ENCODE results near the gene ANKRD34A.
A peak's percentile ranks its signal among the peaks of the same experiment; 100 is the strongest.
"Not testable (repeated sequence)": the region's sequence is repeated elsewhere in the genome, so short reads cannot be mapped to it uniquely, and the experiment has no call there.

ANKRD34A gene

DNA sequence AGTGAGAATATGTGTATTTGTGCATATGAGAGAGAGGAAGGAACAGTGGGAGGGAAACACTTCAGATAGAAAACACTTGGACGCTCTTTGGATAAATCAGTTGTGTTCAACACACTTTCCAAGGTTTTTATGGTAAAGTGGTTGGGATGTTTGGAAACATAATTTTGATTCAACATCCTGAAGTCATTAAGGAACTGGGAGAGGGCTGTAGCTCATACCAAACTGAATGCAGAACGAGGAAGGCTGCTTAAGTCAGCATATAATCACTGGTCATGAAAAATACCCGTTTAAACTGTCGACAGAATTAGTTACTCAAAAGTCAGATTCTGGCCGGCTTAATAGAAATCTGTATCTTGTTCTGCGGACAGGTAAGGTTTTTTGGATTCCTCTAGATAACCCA lies 21.5 kb downstream of the ANKRD34A start:
- DNase-seq: no peak

DNA sequence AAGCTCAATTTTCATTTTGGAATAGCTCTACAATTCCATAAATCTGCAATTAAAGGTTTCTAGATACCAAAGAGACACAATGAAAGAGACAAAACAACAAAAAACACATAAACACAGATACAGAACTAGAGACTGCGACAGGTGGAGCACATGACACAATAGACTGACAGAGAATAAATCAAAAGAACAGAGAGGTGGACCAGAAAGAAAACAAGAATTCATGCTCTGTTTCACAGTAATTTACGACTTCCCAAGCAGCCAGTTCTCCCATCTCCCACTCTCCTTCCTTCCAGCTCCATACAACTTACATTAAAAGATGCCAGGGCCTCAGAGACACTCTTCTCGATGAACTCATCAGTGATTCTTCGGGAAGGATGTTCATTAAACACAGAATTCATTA lies 22.0 kb downstream of the ANKRD34A start:
- DNase-seq: no peak

DNA sequence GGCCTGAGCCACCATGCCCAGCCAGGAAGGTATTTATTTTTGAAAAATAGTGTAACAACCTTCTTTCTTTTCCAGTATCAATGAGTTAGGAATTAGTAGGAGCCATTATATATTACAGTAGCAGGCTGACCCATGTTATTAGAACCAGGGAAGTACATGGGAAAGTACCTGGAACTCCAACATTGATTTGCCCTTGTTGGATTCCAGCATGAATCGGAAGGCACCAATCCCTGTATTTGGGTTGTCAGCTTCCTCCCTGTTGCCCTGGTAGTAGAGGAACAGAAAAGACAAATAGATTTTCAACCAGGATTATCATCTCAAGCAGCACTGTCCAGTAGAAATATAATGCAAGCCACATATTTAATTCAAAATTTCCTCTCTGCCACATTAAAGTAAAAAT lies 26.9 kb downstream of the ANKRD34A start:
- no peak for DNase-seq

DNA sequence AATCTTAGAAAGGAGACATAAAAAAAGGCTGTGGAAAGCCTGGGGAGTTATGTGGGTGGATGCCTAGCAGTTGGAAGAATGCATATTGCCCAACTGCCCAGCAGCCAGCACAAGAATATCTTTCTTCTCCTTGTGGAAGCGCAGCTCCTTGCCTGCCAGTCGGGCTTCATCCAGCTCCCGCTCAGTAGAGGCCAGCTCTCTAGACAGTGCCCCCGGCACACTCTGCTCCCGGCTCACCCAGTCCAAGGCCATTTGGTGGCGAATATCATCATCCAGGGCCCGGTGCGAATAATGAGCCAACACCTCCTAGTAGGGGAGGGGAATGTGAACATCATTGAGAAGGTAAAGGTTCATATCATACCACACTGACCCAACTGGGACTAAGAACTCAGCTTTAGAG lies 28.1 kb downstream of the ANKRD34A start:
- no peak for DNase-seq

DNA sequence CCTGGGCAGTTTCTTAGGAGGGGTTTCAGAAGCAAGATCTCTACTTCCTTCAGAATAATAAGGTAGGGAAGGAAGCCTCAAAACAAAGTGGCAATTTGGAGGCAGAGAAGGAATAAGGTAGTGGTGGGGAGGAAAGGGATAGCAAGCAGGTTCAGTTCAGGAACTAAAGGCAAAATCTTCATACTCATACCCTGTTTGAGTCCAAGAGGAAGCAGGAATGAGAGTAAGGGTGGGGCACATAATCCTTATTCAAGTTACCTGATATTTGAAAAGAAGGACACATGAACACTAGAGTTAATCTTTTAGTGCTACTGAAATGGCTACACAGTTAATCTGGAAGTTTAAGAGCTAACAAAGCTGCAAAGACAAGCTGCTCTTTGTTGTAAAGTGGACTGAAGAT lies 28.7 kb downstream of the ANKRD34A start:
- no peak for DNase-seq

DNA sequence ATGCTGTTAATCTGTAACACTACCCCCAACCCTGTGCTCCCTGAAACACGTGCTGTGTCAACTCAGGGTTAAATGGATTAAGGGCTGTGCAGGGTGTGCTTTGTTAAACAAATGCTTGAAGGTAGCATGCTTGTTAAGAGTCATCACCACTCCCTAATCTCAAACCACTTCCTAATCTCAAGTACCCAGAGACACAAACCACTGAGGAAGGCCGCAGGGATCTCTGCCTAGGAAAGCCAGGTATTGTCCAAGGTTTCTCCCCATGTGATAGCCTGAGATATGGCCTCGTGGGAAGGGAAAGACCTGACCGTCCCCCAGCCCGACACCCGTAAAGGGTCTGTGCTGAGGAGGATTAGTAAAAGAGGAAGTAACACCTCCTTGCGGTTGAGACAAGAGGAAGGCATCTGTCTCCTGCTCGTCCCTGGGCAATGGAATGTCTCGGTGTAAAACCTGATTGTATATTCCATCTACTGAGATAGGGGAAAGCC lies 31.8 kb downstream of the ANKRD34A start:
- peak; percentile 81 for DNase-seq

DNA sequence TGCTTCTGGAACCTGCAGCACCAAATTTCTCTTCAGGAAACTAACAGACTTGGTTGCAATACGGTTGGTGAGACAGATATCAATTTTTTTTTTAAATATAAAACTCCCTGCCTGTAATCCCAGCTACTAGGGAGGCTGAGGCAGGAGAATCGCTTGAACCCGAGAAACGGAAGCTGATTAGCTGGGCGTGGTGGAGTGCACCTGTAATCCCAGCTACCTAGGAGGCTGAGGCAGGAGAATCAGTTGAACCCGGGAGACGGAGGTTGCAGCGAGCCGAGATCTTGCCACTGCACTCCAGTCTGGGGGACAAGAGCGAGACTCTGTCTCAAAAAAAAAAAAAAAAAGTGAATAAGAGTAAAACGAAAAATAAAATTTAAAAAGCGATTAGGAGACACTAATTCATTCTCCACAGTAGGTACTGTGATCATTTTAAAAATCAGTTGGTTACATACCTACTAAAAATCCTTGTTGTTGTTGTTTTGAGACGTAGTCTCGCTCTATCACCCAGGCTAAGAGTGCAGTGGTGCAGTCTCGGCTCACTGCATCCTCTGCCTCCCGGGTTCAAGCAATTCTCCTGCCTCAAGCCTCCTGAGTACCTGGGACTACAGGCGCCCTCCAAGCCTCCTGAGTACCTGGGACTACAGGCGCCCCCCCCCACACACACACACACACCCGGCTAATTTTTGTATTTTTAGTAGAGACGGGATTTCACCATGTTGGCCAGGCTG lies 36.3 kb downstream of the ANKRD34A start:
- no peak for DNase-seq

DNA sequence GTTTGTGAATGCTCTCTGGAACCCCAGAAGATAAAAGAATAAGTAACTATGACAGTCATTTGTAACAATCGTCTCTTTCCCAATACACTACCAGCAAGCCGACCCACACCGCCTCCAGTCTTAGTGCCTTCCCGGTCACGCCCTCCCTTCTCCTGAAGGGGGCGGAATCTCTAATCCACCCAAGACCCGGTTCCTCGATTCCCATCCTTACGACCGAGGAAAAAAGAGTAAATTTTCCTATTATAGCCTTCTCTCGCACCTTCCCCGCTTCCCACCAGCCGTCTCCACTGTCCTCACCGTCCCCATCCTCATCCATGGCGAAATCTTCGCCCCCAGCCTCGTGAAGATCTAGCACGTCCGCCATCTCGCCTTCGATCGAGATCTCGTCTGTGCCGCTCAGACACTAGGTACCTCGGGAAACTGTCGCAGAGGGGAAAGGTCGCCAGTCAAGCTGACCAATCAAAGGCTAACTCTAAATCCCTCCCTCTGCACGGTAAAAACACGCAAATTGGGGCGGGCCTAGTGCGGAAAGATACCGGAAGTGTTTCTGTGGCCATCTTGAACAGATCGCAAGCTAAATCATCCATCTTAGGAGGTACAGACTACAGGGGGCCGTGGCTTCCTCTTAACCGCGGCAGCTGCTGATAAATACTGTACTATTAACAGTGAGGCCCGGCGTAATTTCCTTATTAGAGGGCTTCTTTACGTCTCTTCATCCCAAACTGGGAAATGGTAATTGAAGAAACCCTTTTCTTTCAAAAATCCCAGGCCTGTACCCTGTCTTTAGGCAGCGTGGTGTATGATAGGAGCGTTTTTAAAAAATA lies 37.1 kb downstream of the ANKRD34A start, which contains the start of gene RBM8A:
Gene RBM8A (minus strand): TSS at position 422 of the 824 bp plus-strand sequence. CDS start 58 bp downstream, at position 364.
- peak; percentile 92 for DNase-seq

DNA sequence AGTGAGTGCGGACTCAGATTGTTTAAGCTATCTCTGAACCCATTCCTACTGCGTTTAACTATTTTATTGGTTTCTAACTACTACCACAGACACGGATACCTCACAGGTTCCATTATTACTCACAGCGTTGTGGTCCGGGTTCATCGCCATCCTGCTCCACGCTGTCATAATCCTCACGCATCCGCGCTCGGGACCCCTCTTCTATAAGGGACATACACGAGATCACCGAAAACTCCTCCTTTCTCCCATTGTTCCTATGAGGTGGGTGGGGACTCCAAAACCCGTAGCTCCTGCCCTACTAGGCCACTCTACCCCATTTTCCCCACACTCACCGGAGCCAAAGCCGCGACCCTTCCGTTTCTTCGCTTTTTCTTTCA lies 37.7 kb downstream of the ANKRD34A start:
- peak; percentile 82 for DNase-seq

DNA sequence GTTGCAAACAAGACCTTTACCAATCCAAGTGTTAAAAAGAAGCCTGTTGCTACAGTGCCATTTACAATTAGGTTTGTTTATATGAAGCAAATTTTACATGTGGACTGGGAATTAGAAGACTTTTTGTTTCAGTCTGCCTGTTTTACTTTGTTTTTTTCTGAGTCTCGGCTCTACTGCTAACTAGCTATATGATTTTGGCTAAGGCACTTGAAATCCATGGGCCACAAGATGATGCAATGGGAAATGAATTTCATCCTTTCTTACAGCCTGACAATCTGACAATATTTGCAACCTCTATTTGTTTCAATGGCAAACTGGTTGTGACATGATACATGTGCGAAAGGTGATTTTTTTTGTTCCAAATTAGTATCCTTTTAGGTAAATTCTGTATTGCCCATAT lies 42.1 kb downstream of the ANKRD34A start:
- DNase-seq: no peak

DNA sequence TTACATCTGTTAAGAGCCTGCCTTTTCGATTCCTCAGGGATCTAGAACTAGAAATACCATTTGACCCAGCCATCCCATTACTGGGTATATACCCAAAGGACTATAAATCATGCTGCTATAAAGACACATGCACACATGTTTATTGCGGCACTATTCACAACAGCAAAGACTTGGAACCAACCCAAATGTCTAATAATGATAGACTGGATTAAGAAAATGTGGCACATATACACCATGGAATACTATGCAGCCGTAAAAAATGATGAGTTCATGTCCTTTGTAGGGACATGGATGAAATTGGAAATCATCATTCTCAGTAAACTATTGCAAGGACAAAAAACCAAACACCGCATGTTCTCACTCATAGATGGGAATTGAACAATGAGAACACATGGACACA lies 44.1 kb downstream of the ANKRD34A start:
- DNase-seq: not testable (repeated sequence)

DNA sequence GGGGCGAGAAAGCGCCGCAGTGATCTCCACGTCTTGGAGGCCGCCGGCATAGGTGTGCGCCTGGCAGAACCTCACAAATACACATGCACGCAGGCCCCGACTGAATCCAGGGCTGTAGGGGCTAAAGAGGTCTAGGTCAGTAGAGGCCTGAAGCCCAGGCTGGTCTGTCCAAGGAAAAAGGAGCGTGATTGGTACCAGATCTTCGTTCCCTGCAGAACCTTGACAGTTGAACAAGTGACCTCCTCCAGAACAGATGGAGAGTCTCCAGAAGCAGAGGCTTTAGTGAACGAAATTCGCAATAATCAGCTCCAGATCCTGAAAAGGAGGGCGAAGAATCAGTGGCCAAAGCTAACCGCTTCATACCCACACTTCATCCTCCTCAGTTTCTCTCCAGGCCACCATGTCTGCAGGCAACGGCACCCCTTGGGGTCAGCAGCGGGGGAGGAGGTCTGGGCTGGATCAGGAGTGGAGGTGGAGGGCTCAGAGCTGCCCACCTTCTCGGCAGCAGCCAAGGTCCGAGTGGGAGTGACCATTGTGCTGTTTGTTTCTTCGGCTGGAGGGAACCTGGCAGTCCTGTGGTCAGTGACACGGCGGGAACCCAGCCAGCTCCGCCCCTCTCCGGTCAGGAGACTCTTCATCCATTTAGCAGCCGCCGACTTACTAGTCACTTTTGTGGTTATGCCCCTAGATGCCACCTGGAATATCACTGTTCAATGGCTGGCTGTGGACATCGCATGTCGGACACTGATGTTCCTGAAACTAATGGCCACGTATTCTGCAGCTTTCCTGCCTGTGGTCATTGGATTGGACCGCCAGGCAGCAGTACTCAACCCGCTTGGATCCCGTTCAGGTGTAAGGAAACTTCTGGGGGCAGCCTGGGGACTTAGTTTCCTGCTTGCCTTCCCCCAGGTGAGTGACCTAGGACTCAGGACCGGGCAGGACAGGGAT lies 45.1 kb downstream of the ANKRD34A start:
- no peak for DNase-seq

DNA sequence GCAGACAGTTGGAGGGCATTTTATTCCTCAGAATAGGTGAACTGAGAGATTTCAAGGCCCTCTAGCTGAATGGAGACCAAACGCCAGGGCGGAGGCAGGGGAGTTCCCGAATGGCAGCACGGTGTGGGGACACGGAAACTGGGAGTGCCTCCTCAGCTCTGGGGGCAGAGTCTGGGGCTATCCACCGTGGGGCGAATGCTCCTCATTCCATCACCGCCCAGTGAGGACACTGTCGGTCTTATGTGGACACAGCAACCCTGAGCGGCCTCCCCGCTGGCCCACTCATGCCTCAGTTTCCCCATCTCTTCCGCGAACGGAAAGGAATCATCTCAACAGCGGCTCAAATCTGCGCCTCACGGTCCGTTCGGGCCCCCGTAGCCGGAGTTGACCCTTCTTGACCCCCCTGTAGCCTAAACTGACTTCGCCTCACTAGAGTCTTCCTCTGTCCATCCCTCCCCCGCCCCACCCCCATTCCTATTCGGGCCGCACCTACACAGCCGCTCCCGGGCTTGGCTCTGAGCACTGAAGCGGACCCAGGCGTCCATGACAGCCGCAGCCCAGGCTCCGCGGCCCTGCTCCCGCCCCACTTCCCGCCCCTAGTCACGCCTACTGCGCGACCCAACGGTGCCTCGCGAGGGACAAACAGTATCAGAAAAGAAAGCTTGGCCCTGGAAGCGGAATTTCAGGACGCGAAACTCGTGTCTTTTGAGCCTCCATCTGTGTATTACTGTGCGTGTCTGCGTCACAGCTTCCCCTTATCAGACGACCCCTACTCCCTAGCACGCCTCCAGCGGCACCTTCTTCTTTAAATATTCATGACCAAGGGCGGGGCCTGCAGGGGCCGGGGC lies 46.0 kb downstream of the ANKRD34A start, which contains the start of gene PEX11B:
Gene PEX11B (minus strand): TSS at position 574 of the 848 bp plus-strand sequence. CDS start 29 bp downstream, at position 545.
- DNase-seq: peak; percentile 95

DNA sequence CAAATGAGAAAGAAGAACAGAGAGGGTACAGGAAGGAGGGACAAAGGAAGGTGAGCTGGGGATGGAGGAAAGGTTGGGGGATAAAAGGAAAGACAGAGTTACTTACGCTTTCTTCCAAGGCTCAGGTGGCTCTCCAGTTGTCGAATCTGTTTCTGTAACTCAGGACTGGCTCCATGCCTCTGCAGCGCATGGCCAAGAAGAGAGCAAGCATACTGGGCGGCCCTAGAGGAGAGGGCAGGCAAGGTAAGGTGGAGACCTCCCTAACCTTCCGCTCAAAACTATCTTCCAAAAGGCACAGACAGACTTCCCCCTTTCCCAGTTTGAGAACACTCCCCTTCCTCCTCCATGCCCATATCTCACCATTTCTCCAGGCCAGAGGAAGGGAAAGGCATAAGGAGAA lies 46.8 kb downstream of the ANKRD34A start:
- DNase-seq: no peak

DNA sequence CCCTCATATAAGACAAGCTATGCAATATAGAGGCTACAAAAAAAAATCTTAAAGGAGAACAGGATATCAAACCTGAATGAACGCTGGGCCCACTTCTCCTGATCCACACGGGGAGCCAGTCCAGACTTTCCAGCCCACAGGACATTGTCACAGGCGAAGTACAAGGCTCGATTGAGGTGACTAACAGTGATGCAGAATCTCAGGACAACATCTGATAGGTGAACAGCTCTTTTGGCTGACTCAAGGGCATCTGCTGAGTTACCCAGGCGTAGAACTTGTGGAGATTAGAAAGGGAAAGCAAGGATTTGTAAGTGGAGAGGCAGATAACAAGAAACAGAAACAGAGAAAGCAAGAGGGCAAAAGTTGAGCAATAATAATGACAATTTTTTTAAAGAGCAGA lies 47.6 kb downstream of the ANKRD34A start:
- no peak for DNase-seq

DNA sequence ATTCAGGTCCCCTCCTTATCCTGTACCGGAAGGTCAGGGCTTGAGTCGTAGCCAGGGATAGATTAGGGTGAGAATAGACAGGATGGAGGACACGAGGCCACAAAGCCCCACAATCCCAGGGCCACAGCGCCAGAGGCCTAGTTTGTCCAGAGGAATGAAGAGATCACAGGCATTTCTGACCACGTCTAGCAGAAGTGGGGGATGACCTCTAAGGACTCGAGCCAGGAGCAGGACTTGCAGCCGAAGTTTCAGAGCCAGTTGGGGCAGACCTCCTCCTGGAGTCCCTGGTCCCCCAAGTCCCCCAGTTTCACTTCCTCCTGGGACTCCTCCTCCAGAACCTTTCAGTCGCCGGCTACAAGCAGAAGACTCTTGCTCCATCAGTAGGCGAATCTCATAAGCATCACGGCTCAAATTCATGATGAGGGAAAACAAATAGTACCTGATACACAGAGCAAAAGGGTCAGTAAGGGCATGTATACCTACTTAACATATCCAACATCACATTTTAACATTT lies 52.2 kb downstream of the ANKRD34A start:
- no peak for DNase-seq
